Superior temporal gyrus (tissue), 1 donor: ENCODE data around the gene DHRS1.

Experiments
- DNase-seq: peaks from one replicate; pipeline ENCODE4 v3.0.0-alpha.2; 2016; ENCODE audit errors: extremely low spot score

DHRS1 gene

DNA sequence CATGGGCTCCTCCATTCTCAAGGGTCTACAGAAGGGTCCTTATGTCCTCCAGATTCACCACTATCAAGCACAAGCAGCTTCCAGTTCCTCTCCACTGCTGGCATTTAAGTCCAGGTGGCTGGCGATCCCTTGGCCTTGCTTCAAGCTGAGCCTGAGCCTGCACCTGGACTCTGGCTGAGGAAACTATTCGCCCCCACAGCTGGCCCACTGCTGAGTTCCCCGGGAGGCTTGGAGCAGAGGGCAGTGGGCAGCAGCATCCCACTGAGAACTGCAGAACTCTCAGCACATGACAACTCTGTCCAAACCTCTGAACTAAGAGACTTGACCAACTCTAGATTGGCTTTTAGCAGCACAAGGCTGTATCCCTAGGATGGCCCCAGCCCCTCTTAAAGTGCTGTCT is 16.8 kb downstream of the DHRS1 start:
- no peak for DNase-seq

DNA sequence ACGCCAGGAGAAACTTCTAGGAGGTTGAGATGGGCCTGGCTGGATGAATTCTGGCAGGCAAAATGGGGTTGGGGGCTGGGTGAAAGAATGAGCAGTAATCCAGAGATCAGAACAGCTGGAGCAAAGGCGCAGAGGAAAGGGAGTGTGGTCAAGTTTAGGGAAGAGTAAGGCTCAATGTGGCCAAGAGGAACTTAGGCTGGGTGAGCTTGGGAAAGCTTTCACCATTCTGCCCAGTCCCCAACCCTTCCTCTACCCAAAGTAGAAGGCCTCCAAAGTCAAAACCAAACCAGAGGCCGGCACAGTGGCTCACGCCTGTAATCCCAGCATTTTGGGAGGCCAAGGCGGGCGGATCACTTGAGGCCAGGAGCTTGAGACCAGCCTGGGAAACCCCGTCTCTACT is 17.9 kb downstream of the DHRS1 start:
- no peak for DNase-seq

DNA sequence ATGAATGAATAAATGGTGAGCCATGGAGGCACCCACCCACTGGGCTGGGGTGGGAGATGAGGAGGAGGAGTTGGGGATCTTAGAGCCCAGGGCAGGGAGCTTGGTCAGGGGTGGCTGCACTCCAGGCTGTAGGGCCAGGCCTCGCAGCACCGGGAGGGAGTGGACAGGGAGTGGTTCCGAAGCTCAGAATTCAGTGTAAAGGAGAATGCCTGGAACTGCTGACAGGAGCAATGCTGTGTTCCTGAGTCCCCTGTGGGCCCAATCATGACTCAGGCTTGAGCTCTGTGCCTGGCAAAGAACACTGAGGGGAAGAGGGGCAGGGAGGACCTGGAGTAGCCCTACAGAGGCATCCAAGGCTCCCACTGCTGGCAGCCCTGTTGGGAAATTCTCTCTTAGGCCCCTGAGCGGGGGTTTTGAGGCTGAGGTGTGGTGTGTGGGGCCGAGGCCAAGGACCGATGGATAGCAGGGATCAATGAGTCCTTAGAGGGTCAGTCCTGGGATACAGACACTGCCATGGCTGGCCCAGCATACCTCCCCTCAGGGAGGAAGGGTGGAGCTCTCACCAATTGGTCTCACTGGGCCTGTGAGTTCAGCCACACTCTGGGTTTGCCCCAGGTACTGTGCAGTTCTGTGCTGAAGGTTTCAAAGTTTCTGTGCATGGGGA is 18.7 kb downstream of the DHRS1 start:
- no peak for DNase-seq

DNA sequence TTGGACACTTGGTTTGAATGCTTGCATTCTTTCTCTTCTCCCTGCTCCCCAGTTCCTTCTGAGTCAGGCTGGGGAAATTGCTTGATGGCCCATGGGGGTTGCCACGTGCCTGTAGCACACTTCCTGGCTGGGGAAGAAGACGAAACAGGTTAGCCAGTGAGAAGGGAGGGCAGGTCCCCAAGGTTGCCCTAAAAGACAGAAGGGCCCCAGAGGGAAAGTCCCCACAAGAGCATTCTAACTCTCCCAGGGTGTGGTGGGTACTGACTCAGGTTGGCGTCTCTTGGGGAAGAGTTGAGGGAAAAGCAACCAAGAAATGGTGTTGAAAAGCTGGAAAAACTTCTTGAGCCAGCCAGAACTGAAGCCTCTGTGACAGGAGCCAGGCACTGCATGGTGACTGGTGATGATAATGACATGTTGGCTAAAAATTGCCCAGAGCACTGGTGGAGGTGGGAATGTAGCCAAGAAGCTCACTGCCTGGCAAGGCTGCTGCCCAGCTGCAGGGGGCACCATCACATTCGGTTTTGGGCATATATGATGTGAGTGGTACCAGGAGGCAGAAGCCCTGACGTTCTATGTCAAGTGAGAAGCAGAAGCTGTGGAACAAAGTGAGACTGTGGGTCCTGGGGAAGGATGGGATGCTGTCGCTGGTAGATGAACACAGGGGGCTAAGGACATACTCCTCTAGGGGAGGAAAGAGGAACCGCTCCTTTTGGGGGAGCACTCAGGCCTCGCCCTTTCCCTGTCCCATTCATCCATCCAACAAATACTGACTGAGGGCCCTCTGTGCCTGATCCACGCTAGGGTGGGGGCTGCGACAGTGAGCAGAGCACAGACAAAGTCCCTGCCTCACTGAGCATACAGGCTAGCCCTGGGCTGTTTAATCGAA is 20.0 kb downstream of the DHRS1 start:
- DNase-seq: peak; percentile 69

DNA sequence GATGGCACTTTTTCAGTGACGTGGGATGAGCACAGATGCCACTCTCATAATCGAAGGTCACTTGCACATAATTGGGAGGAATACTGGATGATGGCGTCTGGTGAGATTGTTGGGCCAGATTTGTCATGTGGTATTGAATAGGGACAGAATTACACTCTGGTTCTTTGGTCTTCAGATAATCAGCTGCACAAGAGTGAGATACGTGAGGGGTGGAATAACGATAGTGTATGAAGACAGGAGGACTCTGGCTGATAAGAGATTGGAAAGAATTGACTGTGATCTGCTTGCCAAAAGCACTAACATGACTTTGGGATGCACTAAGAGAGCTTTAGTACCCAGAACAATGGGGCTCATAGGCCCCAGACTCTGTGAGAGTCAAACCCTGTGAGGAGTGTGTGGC is 21.2 kb downstream of the DHRS1 start:
- DNase-seq: no peak

DNA sequence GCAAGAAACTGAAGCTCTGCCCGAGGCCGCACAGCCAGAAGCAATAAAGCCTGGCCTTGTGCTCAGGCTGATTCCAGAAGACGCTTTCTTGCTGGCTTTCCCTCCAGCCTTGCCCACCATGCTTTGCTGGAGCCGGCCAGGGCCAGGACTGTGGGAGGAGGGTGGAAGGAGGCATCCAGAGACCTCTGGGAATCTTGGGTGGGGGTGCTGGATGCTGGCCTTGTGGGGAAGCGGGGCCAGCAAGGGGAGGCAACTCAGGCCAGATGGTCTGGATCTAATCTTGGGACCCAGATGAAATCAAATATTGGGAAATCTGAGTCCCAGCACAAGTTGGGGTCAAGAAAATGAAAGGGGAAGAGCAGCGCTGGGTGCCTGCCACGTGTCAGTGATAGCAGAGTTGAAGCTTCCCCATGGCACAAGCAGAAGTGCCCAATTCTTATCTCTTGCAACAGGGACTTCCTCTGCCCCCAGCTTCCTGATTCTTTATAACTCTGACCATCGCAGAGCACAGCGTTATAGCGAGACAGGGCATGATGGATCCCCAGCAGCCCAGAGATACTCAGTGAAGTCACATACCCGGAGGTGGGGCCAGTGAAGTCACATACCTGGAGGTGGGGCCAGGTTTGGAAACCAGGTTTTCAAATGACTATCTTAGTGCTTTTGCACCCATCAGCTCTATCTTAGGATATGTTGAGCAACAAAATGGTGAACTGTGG is 21.8 kb downstream of the DHRS1 start:
- no peak for DNase-seq

DNA sequence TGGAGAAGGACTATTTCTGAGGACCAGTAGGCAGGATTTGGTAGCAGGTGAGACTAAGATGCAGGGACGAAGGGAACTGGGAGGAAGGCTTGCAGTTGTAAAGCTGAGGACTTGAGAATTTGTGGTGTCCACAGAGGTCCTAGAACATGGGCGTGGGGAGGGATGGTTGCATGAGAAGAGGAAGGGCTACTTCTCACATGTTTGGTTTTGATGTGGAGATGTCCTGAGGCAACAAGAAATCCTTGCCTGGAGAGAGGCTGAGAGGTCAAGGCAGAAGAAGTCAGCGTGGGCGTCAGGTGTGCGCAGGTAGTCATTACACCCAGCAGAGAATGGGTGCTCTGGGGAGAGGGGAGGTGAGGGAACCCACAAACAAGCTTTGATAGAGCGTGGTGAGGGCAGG is 22.5 kb downstream of the DHRS1 start:
- no peak for DNase-seq

DNA sequence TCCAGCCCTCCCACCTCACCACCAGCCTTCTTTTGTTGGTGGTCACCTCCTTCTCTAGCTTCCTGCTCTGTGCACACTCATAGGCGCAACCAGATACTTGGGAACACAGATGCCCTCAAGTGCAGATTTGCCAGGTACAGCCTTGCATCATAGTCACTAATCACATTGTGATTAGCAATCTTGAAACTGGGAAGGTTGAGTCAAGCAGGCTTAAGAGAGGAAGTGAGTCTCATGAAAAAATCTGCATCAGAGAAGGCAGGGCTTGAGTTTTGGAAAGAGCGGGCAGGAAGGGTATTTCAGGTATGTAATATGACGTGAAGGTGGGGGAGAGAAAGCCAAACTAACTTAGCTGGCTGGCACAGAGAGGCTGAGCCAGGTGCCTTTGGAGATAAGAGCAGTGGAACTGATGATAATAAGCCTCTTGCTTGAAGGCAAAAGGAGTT is 25.5 kb downstream of the DHRS1 start:
- peak; percentile 27 for DNase-seq

DNA sequence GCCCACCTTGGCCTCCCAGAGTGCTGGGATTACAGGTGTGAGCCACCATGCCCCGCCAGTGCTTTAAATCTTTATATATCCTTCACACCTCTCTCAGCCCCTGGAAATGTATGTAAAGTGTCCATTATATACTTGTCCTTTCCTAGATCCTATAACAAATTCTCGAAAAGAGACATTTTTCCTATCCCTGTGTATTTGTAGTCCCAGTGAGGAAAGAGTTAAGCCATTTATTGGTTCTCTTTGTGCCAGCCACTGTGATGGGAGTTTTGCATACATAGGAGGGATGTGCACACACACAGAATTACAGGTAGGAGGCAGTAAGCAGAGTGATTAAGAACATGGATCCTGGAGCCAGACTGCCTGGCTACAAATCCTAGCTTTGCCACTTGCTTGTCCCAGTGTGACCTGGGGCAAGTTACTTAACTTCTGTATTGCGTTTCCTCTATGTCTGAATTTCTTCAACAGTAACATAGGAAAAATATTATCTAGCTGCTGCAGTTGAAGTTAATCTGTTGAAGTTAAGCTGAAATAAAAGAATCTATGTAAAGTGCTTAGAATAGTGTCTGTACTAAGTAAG is 26.1 kb downstream of the DHRS1 start:
- no peak for DNase-seq

DNA sequence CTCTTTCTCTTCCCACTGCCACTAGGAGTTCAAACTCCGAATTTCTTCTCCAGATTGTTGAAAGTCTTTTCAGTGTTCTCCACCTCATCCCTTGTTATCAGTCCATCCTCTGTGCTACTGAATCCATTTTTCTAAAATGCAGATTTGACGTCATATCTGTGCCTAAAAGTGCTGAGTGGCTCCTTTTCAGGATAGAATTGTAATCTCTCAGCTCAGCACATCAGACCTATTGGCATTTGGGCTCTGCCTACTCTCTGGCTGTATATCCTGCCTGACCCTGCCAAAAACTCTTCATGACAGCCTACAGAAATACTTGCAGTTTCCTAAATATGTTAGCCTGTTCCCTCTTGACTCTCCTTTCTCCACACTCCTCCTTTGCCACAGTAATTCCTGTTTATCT is 27.1 kb downstream of the DHRS1 start:
- no peak for DNase-seq

DNA sequence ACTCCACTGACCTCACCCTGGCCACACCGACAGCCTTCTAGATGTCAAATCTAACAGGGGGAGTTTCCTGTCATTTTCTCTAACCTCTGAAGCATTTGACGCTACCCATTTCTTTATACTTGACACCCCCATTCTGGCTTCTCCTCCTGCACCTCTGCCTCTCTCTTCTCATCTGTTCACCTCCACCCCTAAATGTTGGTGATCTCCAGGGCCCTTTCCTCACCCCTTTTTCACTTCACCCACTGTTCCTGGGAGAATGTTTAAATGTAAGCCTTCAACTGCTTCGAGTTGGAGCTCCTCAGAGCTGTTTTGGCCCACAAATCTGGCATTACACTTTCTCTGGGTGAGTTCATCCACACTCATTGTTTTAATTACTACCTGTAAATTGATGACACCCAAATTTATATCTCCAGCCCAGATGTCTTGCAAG is 27.7 kb downstream of the DHRS1 start:
- DNase-seq: no peak

DNA sequence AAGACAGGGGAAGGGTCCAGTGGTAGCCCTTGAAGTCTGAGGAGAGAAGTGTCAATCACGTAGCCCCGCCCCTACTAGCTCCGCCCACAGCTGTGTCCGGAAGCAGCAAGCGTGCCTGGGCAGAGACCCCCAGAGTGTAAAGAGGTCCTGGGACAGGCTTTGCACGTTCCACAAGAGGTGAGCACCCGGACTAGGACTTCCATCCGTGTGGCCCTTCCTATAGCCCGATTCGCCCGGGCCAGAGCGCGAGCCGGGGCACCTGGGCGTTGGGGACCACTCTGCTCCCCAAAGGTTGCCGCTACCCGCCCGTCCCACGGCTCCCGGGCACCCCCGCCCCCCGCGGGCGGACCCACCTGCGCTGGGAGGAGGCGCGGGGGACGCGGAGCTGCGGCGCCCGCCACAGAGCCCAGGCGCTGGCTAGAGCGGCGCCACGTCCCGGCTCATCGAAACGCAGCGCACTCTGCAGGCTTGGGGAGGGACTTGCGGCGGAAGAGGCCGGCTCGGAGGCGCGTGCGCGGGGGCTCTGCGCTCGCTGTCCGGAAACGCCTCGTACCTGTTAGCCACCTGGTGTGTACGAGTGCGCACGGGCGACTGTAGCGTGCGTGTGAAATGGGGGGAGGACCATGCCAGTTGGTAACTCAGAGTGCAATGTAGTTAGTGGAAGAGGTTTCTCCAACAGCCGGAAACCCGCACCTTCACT is 28.3 kb downstream of the DHRS1 start, which contains the start of gene RABGGTA:
Gene RABGGTA (minus strand): TSS at position 464 of the 700 bp plus-strand sequence. CDS start 482 bp downstream, outside the sequence.
- DNase-seq: peak; percentile 88

DNA sequence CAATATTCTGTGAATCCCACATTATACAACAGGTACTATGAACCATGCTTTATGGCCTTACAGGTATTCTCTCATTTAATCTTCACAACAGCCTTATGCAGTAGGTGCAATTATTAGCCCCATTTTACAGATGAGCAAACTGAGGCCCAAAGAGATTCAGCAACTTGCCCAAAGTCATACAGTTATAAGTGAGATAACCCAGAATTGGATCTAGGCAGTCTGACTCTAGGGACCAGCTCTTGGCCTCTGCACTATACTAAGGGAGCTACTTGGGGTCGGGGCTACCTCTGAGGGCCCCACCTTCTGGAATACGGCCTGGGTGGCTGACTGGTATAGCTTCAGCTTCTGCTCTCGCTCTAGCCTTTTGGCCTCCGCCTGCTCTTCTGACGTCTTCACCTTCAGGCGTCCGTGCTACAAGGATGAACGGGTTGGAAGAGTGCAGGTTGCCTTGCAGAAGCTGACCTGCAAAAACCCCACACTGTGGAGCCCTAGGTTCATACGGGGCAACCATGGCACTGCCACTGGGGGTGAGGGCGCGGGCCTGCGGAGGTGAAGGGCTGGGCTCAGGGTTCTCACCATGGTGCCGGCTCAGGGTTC is 28.9 kb downstream of the DHRS1 start:
- DNase-seq: no peak

DNA sequence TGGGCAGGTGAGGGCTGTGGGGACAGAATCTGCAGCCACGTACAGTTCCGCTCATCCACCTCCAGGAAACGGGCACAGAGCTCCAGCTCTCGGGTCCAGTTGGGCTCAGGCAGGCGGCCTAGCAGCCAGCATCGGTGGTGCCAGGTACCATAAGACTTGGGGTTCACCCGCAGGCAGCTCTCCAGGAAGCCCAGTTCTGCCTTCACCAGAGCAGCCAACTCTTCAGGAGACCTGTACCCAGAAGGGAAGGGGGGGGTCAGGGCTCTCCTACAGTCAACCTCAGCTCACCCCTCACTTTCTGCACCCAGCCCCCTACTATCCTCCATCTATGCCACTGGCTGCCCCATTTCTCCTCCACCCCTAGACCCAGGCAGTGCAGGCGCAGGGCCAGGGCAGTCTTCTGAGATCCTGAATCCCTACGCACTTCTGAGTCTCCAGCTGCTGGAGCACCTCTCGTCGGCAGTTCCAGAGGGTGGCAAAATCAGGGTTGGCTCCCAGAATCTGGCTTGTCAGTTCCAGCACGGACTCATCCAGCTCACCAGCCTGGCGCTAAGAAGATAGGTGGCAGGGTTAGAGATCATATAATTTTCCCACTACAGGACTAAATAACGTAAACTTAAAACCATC is 29.6 kb downstream of the DHRS1 start:
- no peak for DNase-seq

DNA sequence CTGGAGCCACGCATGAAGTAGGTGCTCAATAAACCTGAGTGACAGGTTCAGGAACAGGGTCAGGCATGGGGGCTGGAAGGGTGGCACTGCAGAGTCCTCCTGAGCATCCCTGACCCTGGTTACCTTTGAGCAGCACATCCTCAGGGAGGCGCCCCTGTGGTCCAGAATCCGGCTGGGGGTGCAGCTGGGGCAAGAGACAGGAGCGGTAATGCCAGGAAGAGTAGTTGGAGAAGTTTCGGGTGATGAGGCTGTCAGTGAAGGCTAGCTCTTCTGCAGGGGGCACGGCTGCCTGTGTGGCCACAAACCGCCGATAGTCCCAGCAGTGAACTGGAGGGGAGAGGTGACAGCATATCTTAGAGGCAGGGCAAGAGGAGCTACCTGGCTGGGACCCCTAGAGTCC is 30.2 kb downstream of the DHRS1 start:
- no peak for DNase-seq

DNA sequence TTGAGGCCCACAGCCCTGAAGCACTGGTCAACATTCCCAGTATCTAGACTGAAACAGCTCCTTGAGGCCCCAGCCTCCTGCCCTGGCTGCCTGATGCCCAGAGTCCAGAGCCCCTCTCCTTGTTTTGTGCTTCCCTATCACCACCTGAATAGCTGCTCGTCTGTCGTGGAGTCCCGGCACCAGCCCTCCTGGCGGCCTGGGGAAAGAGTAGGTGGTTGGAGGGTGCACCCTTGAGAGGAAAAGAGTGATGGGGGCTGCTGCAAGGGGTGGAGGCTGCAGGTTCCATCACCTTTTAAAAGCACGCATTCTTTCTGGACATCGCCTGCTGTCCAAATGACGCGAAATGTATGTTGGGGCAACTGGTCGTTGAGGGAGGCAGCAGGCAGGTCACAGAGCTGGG is 31.4 kb downstream of the DHRS1 start:
- no peak for DNase-seq

DNA sequence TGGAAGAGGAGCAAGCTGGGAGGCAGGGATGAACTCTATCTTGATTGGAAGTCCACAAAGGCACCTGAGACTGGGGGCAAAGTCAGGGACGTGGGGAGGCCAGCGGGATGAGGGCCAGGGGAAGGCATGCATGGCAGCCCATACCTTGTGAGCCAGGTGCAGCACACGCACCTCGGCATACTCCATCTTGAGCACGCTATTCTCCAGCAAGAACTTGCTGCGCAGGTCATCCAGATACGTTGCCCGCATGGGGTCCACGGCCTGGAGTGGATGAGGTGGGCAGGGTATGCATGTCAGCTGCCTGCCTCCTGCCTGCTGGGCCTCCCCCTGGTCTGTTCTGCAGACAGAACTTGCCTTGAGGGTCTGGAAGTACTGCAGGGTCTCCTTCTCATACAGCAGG is 32.1 kb downstream of the DHRS1 start:
- no peak for DNase-seq

DNA sequence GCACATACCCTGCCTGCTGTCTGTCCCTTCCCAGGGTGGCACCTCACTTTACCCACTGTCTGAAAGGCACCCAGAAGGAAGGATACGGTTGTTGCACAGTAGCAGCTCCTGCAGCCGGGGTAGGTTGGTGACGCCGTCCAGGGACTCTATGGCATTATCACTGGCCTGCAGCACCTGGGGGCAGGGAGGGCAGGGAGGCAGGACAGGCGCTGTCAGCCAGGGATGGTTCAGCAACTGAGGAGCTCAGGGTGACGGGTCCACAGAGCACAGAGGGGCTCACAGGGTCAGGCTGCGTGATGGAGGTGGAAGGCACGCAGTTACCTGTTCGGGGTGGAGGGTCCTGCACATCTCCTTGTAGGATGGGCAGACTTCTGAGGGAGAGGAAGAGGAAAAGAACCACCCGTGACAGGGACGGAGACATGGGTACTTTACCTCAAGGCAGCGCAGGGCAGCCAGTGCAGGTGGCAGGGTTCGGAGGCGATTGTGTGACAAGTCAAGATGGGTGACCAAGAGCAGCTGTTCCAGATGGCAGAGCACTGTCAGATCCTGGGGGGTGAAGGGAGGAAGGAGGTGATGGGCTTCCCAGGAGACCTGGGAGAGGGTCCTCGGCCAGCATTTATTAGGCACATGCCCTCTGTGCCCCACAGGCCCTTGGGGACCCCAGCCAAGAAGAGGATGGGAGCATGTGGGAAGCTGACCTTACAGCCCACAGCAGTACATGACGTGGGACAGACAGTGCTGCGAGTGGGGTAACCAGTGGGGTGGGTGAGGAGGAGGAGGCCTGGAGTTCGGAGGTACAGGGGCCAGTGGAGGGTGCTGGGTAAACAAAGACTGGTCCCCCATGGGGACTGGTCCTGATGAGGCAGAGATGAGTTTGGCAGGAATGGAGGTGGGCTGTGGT is 33.0 kb downstream of the DHRS1 start:
- no peak for DNase-seq

DNA sequence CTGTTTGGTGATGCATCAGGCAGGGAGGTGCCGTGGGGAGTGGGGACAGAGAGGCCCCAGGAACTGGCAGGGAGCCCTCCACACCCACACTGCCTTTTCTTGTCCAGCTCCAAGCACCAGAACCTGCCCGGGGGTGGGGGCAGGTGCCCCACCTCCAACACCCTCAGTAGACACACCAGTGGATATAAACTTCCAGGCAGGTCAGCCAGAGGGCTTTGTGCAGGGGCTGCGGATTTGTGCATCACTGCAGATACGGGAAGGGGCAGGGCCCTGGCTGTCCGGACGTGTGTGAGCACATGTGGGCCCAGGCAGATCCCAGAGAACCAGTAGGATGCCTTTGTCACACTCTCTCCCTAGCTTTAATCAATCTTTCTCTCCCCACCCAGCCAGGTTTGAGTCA is 35.3 kb downstream of the DHRS1 start:
- DNase-seq: no peak

DNA sequence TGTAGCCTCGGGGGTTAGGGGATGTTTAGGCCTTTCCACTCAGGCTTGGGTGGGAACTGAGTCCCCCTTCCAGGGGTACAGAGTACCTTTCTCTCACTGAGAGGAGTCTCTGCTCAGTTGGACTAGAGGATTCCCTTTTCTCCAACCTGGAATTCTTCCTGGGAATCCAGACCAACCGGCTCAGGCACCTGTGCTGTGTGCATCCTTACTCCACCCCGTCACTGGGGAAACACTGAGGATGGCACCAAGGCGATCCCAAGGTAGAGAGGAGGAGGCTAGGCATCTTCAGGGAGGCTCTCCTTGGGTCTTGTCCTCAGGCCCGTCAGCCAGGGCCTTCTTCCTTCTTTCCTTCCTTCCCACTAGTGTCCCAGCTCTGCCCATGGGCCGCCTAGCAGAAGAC is 35.7 kb downstream of the DHRS1 start:
- no peak for DNase-seq
